HG03060 (cell line): ENCODE data around the gene PGF.

Source experiments
- ATAC-seq: cut with Tn5 transposase; IDR thresholded peaks from one replicate; pipeline ENCODE4 v1.9.1; 2021; ENCODE audit warnings: low read depth, moderate number of reproducible peaks; ENCODE audit not compliant: unreplicated experiment

PGF gene

GRCh38 chr14:74907744-74908143 lies 47.7 kb downstream of the PGF start:
- no peak for ATAC-seq

GRCh38 chr14:74906925-74907521 lies 48.4 kb downstream of the PGF start:
- ATAC-seq = no peak

GRCh38 chr14:74905595-74906142 lies 49.7 kb downstream of the PGF start:
- no peak for ATAC-seq

- no peak for ATAC-seq
Measured at GRCh38 chr14:74904635-74905503, 50.5 kb downstream of the PGF start.

- ATAC-seq = no peak
Measured at GRCh38 chr14:74902941-74903705, 52.3 kb downstream of the PGF start.

GRCh38 chr14:74898694-74899093 lies 56.7 kb downstream of the PGF start:
- ATAC-seq = no peak

- ATAC-seq = no peak
Measured at GRCh38 chr14:74898083-74898482, 57.3 kb downstream of the PGF start.

GRCh38 chr14:74897642-74898041 lies 57.8 kb downstream of the PGF start:
- ATAC-seq = no peak

GRCh38 chr14:74896400-74896799 lies 59.0 kb downstream of the PGF start:
- ATAC-seq = no peak

- peak; percentile 49 for ATAC-seq
Measured at GRCh38 chr14:74893614-74894091, 61.7 kb downstream of the PGF start.

- no peak for ATAC-seq
Measured at GRCh38 chr14:74892745-74893144, 62.7 kb downstream of the PGF start.

- no peak for ATAC-seq
Measured at GRCh38 chr14:74891870-74892269, 63.5 kb downstream of the PGF start.
